HG02588 (cell line): Measurements from ENCODE around the gene RIT2.
"Not testable (repeated sequence)": the region's sequence is repeated elsewhere in the genome, so short reads cannot be mapped to it uniquely, and the experiment has no call there.

Experiments
- ATAC-seq: cut with Tn5 transposase; IDR thresholded peaks from one replicate; pipeline ENCODE4 v1.9.1; 2021; ENCODE audit warnings: mild to moderate bottlenecking, moderate library complexity; ENCODE audit not compliant: unreplicated experiment

Gene RIT2

GRCh38 chr18:42854558-42854957, 260.9 kb downstream of the RIT2 start:
- no peak for ATAC-seq

- no peak for ATAC-seq
Observed at GRCh38 chr18:42850174-42851083, 265.1 kb downstream of the RIT2 start.

GRCh38 chr18:42839408-42839807, 276.1 kb downstream of the RIT2 start:
- no peak for ATAC-seq

- no peak for ATAC-seq
Observed at GRCh38 chr18:42838546-42839145, 276.8 kb downstream of the RIT2 start.

GRCh38 chr18:42830936-42831335, 284.5 kb downstream of the RIT2 start:
- ATAC-seq = no peak

GRCh38 chr18:42828881-42829280, 286.6 kb downstream of the RIT2 start:
- no peak for ATAC-seq

GRCh38 chr18:42824178-42824577, 291.3 kb downstream of the RIT2 start:
- no peak for ATAC-seq

- no peak for ATAC-seq
Observed at GRCh38 chr18:42822711-42823110, 292.8 kb downstream of the RIT2 start.

GRCh38 chr18:42821492-42821891, 294.0 kb downstream of the RIT2 start:
- no peak for ATAC-seq

GRCh38 chr18:42814618-42815017, 300.9 kb downstream of the RIT2 start:
- ATAC-seq = no peak

GRCh38 chr18:42814184-42814583, 301.3 kb downstream of the RIT2 start:
- no peak for ATAC-seq

GRCh38 chr18:42813570-42813969, 301.9 kb downstream of the RIT2 start:
- ATAC-seq = no peak

- ATAC-seq = no peak
Observed at GRCh38 chr18:42807887-42808286, 307.6 kb downstream of the RIT2 start.

- ATAC-seq = no peak
Observed at GRCh38 chr18:42801706-42802105, 313.8 kb downstream of the RIT2 start.

- no peak for ATAC-seq
Observed at GRCh38 chr18:42798606-42799170, 316.8 kb downstream of the RIT2 start.

GRCh38 chr18:42795213-42795789, 320.2 kb downstream of the RIT2 start:
- not testable (repeated sequence) for ATAC-seq

- no peak for ATAC-seq
Observed at GRCh38 chr18:42792731-42793130, 322.8 kb downstream of the RIT2 start.

GRCh38 chr18:42784632-42785031, 330.9 kb downstream of the RIT2 start:
- no peak for ATAC-seq

- no peak for ATAC-seq
Observed at GRCh38 chr18:42782929-42783328, 332.6 kb downstream of the RIT2 start.

- no peak for ATAC-seq
Observed at GRCh38 chr18:42781298-42781815, 334.1 kb downstream of the RIT2 start.

GRCh38 chr18:42780171-42780570, 335.3 kb downstream of the RIT2 start:
- ATAC-seq = no peak
